GM23338 (cell line): ENCODE measurements around the gene C8G. TPM values are rescaled to one million over a fixed set of nuclear protein-coding genes. Genes with fewer than 3 reads are reported as not detected.

Experiments
- ATAC-seq: fragments of 200-7000 bp; cut with Tn5 transposase; 3 replicates; pipeline ENCODE4 v1.9.1; 2020
- DNase-seq: peaks from one replicate; pipeline ENCODE4 v3.0.0-alpha.2; 2015; ENCODE audit warnings: low spot score
- H2AFZ ChIP-seq: fragments of 200-600 bp; sonication (generic); 2 replicates; pipeline ENCODE4 v1.8.0; 2016; ENCODE audit warnings: antibody characterized with exemption, mild to moderate bottlenecking, moderate library complexity
- H3F3A ChIP-seq: fragments of 200-600 bp; sonication (generic); replicated peaks from 2 replicates; pipeline ENCODE4 v1.8.0; 2017; ENCODE audit warnings: antibody characterized with exemption, mixed run types, low read depth
- H3K27ac ChIP-seq: fragments of 200-600 bp; sonication (generic); 2 replicates; pipeline ENCODE4 v1.6.1; 2016; ENCODE audit warnings: low read depth
- H3K27me3 ChIP-seq: fragments of 200-600 bp; sonication (generic); 2 replicates; pipeline ENCODE4 v1.8.0; 2016; ENCODE audit warnings: mild to moderate bottlenecking, mixed run types, moderate library complexity; ENCODE audit not compliant: insufficient read depth
- H3K36me3 ChIP-seq: fragments of 200-600 bp; sonication (generic); 2 replicates; pipeline ENCODE4 v1.8.0; 2016; ENCODE audit warnings: mild to moderate bottlenecking; ENCODE audit not compliant: insufficient read depth
- H3K4me1 ChIP-seq: fragments of 200-600 bp; sonication (generic); 2 replicates; pipeline ENCODE4 v1.8.0; 2016; ENCODE audit warnings: mild to moderate bottlenecking, moderate library complexity; ENCODE audit not compliant: insufficient read depth
- H3K4me2 ChIP-seq: fragments of 200-600 bp; sonication (generic); 2 replicates; pipeline ENCODE4 v1.7.1; 2017; ENCODE audit warnings: mixed run types
- H3K4me3 ChIP-seq: fragments of 200-600 bp; sonication (generic); 2 replicates; pipeline ENCODE4 v1.6.1; 2016; ENCODE audit warnings: mixed run types
- H3K79me2 ChIP-seq: fragments of 200-600 bp; sonication (generic); replicated peaks from 2 replicates; pipeline ENCODE4 v1.8.0; 2017; ENCODE audit warnings: mild to moderate bottlenecking; ENCODE audit not compliant: insufficient read depth
- H3K9me2 ChIP-seq: fragments of 200-600 bp; sonication (generic); 2 replicates; pipeline ENCODE4 v1.8.0; 2017; ENCODE audit not compliant: insufficient read depth
- H4K20me1 ChIP-seq: fragments of 200-600 bp; sonication (generic); replicated peaks from 2 replicates; pipeline ENCODE4 v1.8.0; 2017; ENCODE audit warnings: mild to moderate bottlenecking; ENCODE audit not compliant: insufficient read depth
- H3K27ac Mint-ChIP-seq: 2 replicates; pipeline ENCODE4 v1.8.0; 2020; ENCODE audit warnings: inconsistent platforms, mild to moderate bottlenecking, moderate library complexity, mixed read lengths
- H3K27me3 Mint-ChIP-seq: 3 replicates; pipeline ENCODE4 v1.8.0; 2022; ENCODE audit warnings: low read depth, mild to moderate bottlenecking, moderate library complexity, mixed read lengths, inconsistent platforms; ENCODE audit not compliant: insufficient read depth, poor library complexity
- H3K36me3 Mint-ChIP-seq: 3 replicates; pipeline ENCODE4 v1.8.0; 2021; ENCODE audit warnings: low read depth, mild to moderate bottlenecking, inconsistent platforms, moderate library complexity, mixed read lengths
- H3K4me1 Mint-ChIP-seq: 3 replicates; pipeline ENCODE4 v1.8.0; 2020; ENCODE audit warnings: mild to moderate bottlenecking, inconsistent platforms, mixed read lengths
- H3K4me3 Mint-ChIP-seq: 3 replicates; pipeline ENCODE4 v1.8.0; 2021; ENCODE audit warnings: moderate library complexity, mild to moderate bottlenecking, inconsistent platforms, mixed read lengths
- H3K9me3 Mint-ChIP-seq: 3 replicates; pipeline ENCODE4 v1.8.0; 2020; ENCODE audit warnings: moderate library complexity, mild to moderate bottlenecking, inconsistent platforms, mixed read lengths
- CREB1 ChIP-seq: fragments of 250-450 bp; sonication (Bioruptor Pico); IDR thresholded peaks from 2 replicates; pipeline ENCODE4 v1.5.0; 2020; ENCODE audit warnings: low read depth, mild to moderate bottlenecking, moderate library complexity
- EZH2 ChIP-seq: fragments of 200-600 bp; sonication (generic); IDR thresholded peaks from one replicate; pipeline ENCODE4 v1.8.0; 2017; ENCODE audit warnings: antibody characterized with exemption, mild to moderate bottlenecking, low read depth; ENCODE audit not compliant: unreplicated experiment
- EZH2phosphoT487 ChIP-seq: fragments of 200-600 bp; sonication (generic); IDR thresholded peaks from one replicate; pipeline ENCODE4 v1.8.1; 2018; ENCODE audit warnings: antibody characterized with exemption; ENCODE audit not compliant: unreplicated experiment
- JUNB ChIP-seq: IDR thresholded peaks from one replicate; pipeline ENCODE4 v1.6.1; 2016; ENCODE audit warnings: antibody characterized with exemption; ENCODE audit not compliant: unreplicated experiment
- NANOG ChIP-seq: IDR thresholded peaks from 2 replicates; pipeline ENCODE4 v1.6.1; 2016; ENCODE audit warnings: antibody characterized with exemption, borderline replicate concordance
- POLR2AphosphoS5 ChIP-seq: IDR thresholded peaks from 2 replicates; pipeline ENCODE4 v1.6.1; 2016; ENCODE audit warnings: antibody characterized with exemption, low read depth
- STAT1 ChIP-seq: IDR thresholded peaks from one replicate; pipeline ENCODE4 v1.6.1; 2016; ENCODE audit warnings: antibody characterized with exemption; ENCODE audit not compliant: unreplicated experiment
- ZNF331 ChIP-seq: fragments of 250-450 bp; sonication (Bioruptor Pico); IDR thresholded peaks from 2 replicates; pipeline ENCODE4 v1.5.0; 2020; ENCODE audit warnings: low read depth, mild to moderate bottlenecking, moderate library complexity
- polyA plus RNA-seq: library from polyadenylated mRNA; unstranded; fragments of >200 nt; fragmentation: Nextera tagmentation; extraction: Ambion mirVana; gene quantifications from 2 replicates; pipeline ENCODE4 v1.2.1, GENCODE V29; 2016
- total RNA-seq: library from RNA; depleted of rRNA; stranded (reverse); fragments of >200 nt; shearing (Covaris generic); gene quantifications from 2 replicates; pipeline ENCODE4 v1.2.3, GENCODE V29; 2014
- TF ChIP-seq, protein P1 (sequence below), 2 experiments: fragments of 200-600 bp in 1 of 2; sonication (generic) in 1 of 2; conservative IDR thresholded peaks; 2 replicates each; pipeline versions ENCODE4 v1.5.1 to v1.6.1; 2016 to 2017; ENCODE audit warnings: antibody characterized with exemption in 2 of 2, low read depth in 2 of 2, mild to moderate bottlenecking in 2 of 2, moderate library complexity in 1 of 2
- TF ChIP-seq, protein P2 (sequence below): IDR thresholded peaks from 2 replicates; pipeline ENCODE4 v1.6.1; 2016; ENCODE audit warnings: antibody characterized with exemption

Gene C8G
- total and polyA plus RNA-seq, 2 experiments from 2014 or later, result not detected

DNA sequence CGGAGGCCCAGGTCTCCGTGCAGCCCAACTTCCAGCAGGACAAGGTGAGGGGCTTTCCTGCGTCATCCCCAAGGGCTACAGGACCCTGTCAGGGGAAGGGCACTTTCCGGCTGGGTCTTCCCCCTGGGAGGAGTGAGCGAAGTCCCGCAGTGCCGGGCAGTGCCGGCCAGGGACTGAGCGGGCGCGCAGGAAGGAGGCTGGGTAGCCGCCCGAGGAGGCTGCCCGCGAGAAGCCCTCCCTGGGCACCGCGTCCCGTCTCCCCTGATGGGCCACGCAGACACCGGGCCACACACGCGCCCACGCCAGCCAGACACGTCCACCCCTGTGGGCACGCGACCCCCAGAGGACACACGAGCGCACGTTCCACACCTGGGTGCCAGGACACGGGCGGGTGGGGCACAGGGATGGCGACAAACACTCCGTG, 32.6 kb downstream of the C8G start:
- no peaks in the 10 kb centered on the region for H3K36me3 ChIP-seq
- peak; percentile 25 for ATAC-seq
- H3K9me3 Mint-ChIP-seq, result no peaks in the 10 kb centered on the region
- no peaks in the 10 kb centered on the region for H3K79me2 ChIP-seq
- H3K4me3 Mint-ChIP-seq, result peak overlapping the region; percentile 64
- H3K27me3 ChIP-seq, result no peaks in the 10 kb centered on the region
- H3K9me2 ChIP-seq, result no peaks in the 10 kb centered on the region
- H3K4me2 ChIP-seq, result peak overlapping the region; percentile 86
- no peaks in the 10 kb centered on the region for H3K4me1 ChIP-seq
- peaks cover 7% of the 10 kb centered on the region for H3K27me3 Mint-ChIP-seq
- peak; percentile 40 for DNase-seq
- no peak overlapping the region for H3K27ac ChIP-seq
- peak overlapping the region; percentile 52; the same call in 1 of the 2 replicates for H2AFZ ChIP-seq
- H3F3A ChIP-seq, result no peaks in the 10 kb centered on the region
- no peaks in the 10 kb centered on the region for H3K36me3 Mint-ChIP-seq
- peaks cover 2% of the 10 kb centered on the region; the same call in 1 of the 3 replicates for H3K4me1 Mint-ChIP-seq
- H4K20me1 ChIP-seq, result no peaks in the 10 kb centered on the region
- no peak overlapping the region for H3K27ac Mint-ChIP-seq
- peak overlapping the region; percentile 70 for H3K4me3 ChIP-seq
- TF ChIP-seq STAT1 (no peak), EZH2phosphoT487 (no peak)
- TF ChIP-seq, protein P1, sequence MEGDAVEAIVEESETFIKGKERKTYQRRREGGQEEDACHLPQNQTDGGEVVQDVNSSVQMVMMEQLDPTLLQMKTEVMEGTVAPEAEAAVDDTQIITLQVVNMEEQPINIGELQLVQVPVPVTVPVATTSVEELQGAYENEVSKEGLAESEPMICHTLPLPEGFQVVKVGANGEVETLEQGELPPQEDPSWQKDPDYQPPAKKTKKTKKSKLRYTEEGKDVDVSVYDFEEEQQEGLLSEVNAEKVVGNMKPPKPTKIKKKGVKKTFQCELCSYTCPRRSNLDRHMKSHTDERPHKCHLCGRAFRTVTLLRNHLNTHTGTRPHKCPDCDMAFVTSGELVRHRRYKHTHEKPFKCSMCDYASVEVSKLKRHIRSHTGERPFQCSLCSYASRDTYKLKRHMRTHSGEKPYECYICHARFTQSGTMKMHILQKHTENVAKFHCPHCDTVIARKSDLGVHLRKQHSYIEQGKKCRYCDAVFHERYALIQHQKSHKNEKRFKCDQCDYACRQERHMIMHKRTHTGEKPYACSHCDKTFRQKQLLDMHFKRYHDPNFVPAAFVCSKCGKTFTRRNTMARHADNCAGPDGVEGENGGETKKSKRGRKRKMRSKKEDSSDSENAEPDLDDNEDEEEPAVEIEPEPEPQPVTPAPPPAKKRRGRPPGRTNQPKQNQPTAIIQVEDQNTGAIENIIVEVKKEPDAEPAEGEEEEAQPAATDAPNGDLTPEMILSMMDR (conservative IDR thresholded peaks at IDR 0.05; ENCODE audit: low read depth in 2 of 2), result no peak

DNA sequence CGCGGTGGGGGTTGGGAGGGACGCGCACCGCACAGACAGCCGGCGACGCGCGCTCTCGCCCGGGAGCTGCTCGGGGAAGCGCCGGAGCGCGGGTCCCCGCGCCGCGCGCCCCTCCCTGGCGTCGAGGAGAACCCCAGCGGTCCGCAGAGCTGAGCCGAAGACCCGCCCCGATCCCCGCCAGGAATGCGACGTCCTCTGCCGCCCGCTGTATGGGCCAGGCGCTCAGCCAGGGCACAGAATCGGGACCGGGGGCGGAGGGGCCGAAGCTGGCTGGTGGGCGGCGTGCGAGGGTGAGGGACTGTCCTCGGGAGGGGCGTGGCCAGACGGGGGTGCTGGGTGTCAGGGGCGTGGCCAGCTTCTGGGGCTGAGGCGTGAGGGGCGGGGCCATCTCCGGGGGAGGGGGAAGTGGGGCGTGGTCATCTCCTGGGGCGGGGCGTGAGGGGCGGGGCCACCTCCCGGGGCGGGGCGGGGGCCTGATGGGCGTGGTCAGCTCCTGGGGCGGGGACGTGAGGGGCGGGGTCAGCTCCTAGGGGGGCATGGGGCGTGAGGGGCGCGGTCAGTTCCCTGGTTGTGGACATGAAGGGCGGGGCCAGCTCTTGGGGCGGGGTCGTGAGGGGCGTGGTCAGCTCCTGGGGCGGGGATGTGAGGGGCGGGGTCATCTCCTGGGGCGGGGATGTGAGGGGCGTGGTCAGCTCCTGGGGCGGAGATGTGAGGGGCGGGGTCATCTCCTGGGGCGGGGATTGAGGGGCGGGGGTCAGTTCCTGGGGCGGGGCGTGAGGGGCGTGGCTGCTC, 33.2 kb downstream of the C8G start:
- peaks cover 2% of the 10 kb centered on the region; the same call in 1 of the 3 replicates for H3K4me1 Mint-ChIP-seq
- Histone ChIP-seq H3F3A (no peaks in the 10 kb centered on the region), H3K4me1 (no peaks in the 10 kb centered on the region), H2AFZ (no peak overlapping the region), H3K27ac (no peak overlapping the region), H3K27me3 (no peaks in the 10 kb centered on the region), H3K4me2 (peak overlapping the region; percentile 86), H3K36me3 (no peaks in the 10 kb centered on the region), H3K9me2 (no peaks in the 10 kb centered on the region), H3K4me3 (peak overlapping the region; percentile 70), H4K20me1 (no peaks in the 10 kb centered on the region), H3K79me2 (no peaks in the 10 kb centered on the region)
- no peak overlapping the region for H3K27ac Mint-ChIP-seq
- peak overlapping the region; percentile 64; the same call in 2 of the 3 replicates for H3K4me3 Mint-ChIP-seq
- ATAC-seq, result peak; percentile 66
- peaks cover 7% of the 10 kb centered on the region for H3K27me3 Mint-ChIP-seq
- H3K36me3 Mint-ChIP-seq, result no peaks in the 10 kb centered on the region
- H3K9me3 Mint-ChIP-seq, result no peaks in the 10 kb centered on the region
- DNase-seq, result peak; percentile 96
- TF ChIP-seq NANOG (no peak), POLR2AphosphoS5 (peak; percentile 53), ZNF331 (CRISPR knock-in tag) (no peak), EZH2 (no peak), CREB1 (CRISPR knock-in tag) (0 out of 2 replicates have a peak, but pooled peaks have one; percentile 25), JUNB (no peak), STAT1 (no peak)
- TF ChIP-seq, protein P2, sequence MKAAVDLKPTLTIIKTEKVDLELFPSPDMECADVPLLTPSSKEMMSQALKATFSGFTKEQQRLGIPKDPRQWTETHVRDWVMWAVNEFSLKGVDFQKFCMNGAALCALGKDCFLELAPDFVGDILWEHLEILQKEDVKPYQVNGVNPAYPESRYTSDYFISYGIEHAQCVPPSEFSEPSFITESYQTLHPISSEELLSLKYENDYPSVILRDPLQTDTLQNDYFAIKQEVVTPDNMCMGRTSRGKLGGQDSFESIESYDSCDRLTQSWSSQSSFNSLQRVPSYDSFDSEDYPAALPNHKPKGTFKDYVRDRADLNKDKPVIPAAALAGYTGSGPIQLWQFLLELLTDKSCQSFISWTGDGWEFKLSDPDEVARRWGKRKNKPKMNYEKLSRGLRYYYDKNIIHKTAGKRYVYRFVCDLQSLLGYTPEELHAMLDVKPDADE, result no peak
- TF ChIP-seq, protein P1 (conservative IDR thresholded peaks at IDR 0.05; ENCODE audit: low read depth in 2 of 2), result no peak
